Measurements from ENCODE around the gene PRR35.

The PRR35 gene

GRCh38 chr16:518858-519257 is 41.3 kb upstream of the PRR35 start:
- no peak for TF ChIP-seq CTCF (IDR thresholded peaks at IDR 0.05; ENCODE audit: low read depth, low read length)
- DNase-seq (ENCODE audit: low read depth, low spot score), result no peak
- no peak overlapping the region for H3K4me3 ChIP-seq (ENCODE audit: low read depth, low read length)
- in situ Hi-C loops (cut with HindIII; ENCODE audit: low sequenced_read_pairs), result no loop called here

- DNase-seq (ENCODE audit: low read depth, low spot score), result no peak
- in situ Hi-C loops (cut with HindIII; ENCODE audit: low sequenced_read_pairs), result no loop called here
- no peak for TF ChIP-seq CTCF (IDR thresholded peaks at IDR 0.05; ENCODE audit: low read depth, low read length)
- no peak overlapping the region for H3K4me3 ChIP-seq (ENCODE audit: low read depth, low read length)
Observed at GRCh38 chr16:519425-519824, 40.8 kb upstream of the PRR35 start.

DNA sequence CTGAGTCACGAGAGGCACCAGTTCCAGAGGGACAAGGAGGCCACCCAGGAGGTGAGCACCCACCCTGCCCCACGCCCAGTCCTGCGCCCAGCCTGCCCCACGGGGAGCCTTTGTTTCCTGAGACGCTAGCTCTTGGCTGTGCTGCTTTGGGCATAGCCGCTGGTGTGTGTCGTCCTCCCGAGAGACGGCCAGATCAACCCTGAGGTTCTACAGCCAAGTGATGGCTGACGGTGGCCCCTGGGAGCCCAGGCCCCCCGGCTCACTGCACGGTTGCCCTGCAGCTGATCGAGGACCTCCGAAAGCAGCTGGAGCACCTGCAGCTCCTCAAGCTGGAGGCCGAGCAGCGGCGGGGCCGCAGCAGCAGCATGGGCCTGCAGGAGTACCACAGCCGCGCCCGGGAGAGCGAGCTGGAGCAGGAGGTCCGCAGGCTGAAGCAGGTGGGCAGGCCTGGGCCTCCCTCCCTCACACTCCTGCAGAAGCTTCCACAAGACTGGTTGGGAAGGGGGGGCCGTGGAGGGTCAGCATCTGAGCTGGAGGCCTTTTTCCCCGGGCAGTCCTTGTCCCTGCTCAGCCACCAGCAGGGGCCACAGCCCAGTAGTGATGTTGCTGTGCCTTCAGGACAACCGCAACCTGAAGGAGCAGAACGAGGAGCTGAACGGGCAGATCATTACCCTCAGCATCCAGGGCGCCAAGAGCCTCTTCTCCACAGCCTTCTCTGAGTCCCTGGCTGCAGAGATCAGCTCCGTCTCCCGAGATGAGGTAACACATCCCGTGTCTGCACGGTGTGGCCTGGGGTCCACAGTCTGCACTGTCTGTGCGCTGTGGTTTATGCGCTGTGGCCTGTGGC is 40.1 kb upstream of the PRR35 start:
- in situ Hi-C loops (cut with HindIII; ENCODE audit: low sequenced_read_pairs), result no loop called here
- no peak for TF ChIP-seq CTCF (IDR thresholded peaks at IDR 0.05; ENCODE audit: low read depth, low read length)
- H3K4me3 ChIP-seq (ENCODE audit: low read depth, low read length), result no peak overlapping the region
- no peak for DNase-seq (ENCODE audit: low read depth, low spot score)

GRCh38 chr16:520847-521246 is 39.3 kb upstream of the PRR35 start:
- H3K4me3 ChIP-seq (ENCODE audit: low read depth, low read length), result no peak overlapping the region
- DNase-seq (ENCODE audit: low read depth, low spot score), result no peak
- TF ChIP-seq CTCF (IDR thresholded peaks at IDR 0.05; ENCODE audit: low read depth, low read length), result no peak
- in situ Hi-C loops (cut with HindIII; ENCODE audit: low sequenced_read_pairs), result no loop called here

- in situ Hi-C loops (cut with HindIII; ENCODE audit: low sequenced_read_pairs), result no loop called here
- H3K4me3 ChIP-seq (ENCODE audit: low read depth, low read length), result no peak overlapping the region
- DNase-seq (ENCODE audit: low read depth, low spot score), result no peak
- peak; percentile 2 for TF ChIP-seq CTCF (IDR thresholded peaks at IDR 0.05; ENCODE audit: low read depth, low read length)
Observed at GRCh38 chr16:521381-522210, 38.6 kb upstream of the PRR35 start.

GRCh38 chr16:522320-523096 is 37.7 kb upstream of the PRR35 start:
- no peak for TF ChIP-seq CTCF (IDR thresholded peaks at IDR 0.05; ENCODE audit: low read depth, low read length)
- DNase-seq (ENCODE audit: low read depth, low spot score), result no peak
- no peak overlapping the region for H3K4me3 ChIP-seq (ENCODE audit: low read depth, low read length)
- in situ Hi-C loops (cut with HindIII; ENCODE audit: low sequenced_read_pairs), result no loop called here
